Stimulated activated CD8-positive, alpha-beta memory T cell treated with anti-CD3 and anti-CD28 coated beads, Interleukin-7, amount 100 ng/mL, for 48 hours (primary cell): ENCODE measurements around the gene MAML2.
"Not testable (repeated sequence)": the region's sequence is repeated elsewhere in the genome, so short reads cannot be mapped to it uniquely, and the experiment has no call there.

Experiments used
- DNase-seq, 2 donors: peaks; one replicate each; pipeline ENCODE4 v3.0.0-alpha.2; 2020; ENCODE audit warnings: low read depth in 1 of 2; ENCODE audit errors: extremely low read depth in 1 of 2

The MAML2 gene

DNA sequence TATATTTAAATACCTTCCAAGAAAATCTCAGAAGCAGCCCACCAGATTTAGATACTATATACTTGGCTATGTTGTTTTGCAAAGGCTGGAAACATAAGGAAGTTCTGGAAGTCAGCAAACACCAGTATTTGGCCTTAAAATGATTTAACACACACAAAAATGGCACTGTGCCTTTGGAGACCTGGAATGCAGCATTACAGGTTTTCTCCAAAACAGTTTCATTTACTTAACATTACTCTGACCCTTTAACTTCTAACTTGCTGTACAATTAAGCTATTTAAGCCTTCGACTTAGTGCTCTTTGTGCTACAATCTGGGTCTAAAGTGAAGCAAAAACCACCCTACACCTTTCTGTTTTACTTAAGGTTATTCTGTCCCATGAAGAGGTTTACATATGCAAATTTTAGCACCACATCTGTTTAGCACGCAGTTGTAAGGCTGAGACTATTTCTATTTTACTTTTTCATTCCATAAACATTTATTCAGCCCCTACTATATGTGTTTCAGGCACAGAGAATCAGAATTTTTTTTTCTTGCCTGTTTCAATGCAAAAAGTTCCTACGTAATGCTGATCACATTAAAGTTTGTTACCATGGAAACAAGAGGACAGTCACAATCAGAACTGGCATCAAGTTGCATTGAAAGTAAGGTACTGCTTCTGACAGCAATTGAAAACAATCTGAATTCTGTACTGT lies 70.3 kb downstream of the MAML2 start:
- DNase-seq, result no peak

DNA sequence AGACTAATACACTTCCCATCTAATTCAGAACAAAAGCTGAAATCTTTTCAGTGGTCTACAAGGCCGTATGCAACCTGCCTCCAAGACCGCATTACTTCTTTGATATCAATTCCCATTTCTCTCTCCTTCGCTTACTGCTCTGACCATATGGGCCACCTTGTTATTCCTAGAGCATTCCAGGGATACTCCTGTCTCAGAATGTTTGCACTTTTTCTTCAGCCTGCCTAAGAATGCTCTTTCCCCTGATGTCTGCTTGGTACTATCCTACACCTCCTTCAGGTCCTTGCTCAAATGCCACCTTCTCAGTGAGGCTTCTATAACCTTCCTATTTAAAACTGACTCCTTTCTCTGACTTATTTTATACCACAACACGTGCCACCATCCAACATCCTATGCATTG lies 71.2 kb downstream of the MAML2 start:
- DNase-seq, result no peak

DNA sequence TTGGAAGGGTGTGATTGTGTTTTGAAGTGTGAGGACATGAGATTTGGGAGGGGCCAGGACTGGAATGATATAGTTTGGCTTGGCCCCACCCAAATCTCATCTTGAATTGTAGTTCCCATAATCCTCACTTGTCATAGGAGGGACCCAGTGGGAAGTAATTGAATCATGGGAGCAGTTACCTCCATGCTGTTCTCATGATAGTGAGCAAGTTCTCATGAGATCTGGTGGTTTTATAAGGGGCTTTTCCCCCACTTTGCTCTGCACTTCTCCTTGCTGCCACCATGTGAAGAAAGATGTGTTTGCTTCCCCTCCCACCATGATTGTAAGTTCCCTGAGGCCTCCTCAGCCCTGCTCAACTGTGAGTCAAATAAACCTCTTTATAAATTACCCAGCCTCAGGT lies 71.6 kb downstream of the MAML2 start:
- not testable (repeated sequence) for DNase-seq

DNA sequence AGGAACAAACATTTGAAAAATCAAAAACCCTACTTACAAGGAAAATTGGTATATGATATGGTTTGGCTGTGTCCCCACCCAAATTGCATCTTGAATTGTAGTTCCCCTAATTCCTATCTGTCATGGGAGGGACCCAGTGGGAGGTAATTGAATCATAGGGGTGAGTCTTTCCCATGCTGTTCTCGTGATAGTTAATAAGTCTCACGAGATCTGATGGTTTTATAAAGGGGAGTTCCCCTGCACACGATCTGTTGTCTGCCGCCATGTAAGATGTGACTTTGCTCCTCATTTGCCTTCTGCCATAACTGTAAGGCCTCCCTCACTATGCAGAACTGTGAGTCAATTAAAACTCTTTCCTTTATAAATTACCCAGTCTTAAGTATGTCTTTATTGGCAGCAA lies 74.5 kb downstream of the MAML2 start:
- not testable (repeated sequence) for DNase-seq

DNA sequence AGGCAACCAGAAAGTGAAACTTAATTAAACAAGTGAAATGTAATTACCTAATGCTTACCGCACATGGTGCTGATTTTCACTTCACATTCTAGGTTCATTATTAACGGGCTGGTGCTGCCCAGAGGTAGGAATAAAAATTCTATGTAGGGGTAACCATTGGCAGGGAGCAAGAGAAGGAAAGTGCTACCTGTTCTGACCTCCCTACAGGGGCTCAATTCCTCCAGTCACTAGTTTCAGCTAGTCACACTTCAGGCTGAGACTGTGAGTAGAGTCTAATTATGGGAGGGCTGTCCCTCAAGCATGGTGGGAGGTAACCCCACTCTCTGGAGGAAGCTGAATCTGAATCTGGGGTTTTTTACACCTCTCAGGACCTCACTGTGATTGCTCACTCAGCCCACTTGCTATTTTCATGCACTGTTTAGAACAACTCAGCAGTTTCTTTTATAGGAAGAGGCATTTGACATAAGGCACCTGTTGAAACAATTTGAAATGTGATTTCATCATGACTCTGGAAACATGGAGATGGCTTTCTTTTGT lies 75.4 kb downstream of the MAML2 start:
- DNase-seq, result peak in 1 of 2 donors; percentile 48

DNA sequence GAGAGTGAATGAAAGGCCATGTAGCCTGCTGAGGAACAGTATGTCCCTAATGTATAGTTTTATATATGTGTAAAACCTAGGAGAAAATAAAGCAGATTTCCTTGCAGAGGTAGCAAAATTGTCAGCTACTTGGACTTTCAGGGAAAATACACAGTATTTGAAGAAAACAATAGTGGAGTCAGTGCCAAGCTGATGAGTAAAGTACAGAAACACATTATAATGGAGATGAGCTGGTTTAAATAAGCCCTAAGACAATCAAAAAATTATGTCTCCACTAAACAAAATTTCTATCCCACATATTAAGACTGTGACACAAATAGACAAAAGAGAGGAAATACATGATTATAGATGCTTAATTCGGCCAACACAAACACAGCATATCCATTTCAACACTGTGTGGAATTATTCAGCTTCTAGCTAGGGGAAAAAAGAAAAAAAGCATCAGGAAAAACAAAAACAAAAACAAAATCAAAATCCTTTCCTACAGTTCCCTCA lies 75.9 kb downstream of the MAML2 start:
- DNase-seq, result no peak

DNA sequence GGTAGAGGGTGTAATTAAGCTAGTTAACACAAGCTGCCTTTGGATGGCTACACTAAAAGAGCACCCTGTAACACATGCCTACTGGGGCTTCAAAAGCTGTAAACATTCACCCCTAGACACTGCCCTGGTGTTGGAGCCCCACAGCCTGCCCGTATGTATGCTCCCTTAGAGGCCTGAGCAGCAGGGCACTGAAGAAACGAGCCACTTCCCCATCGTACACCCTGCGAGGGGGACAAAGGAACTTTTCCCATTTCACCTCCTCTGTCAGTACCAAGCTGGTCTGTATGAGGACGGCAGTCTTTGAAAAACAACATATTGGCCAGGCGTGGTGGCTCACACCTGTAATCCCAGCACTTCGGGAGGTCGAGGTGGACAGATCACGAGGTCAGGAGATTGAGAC lies 77.0 kb downstream of the MAML2 start:
- DNase-seq, result no peak

DNA sequence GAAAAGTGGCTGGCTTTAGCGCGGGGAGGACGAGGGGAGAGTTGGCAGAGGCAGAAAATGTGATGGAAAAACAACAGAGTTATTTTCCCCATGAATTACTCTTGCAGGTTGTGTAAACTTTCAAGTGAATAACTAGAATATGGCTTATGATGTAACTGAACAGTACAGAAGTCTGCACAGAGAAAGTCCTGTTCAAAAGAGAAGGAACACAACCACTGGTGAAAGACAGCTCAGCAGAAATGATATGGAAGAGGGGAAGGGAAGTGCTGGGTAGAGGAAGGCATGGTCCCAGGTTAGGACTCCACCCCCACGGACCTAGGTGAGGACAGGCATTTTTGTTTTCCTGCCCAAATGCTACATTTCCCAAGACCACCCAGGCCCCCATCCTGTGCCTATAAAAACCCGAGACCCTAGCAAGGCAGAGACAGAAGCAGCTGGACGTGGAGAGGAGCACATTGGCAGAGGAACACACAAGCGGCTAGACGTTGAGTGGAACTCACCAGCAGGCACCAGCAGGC lies 77.7 kb downstream of the MAML2 start:
- DNase-seq, result no peak

DNA sequence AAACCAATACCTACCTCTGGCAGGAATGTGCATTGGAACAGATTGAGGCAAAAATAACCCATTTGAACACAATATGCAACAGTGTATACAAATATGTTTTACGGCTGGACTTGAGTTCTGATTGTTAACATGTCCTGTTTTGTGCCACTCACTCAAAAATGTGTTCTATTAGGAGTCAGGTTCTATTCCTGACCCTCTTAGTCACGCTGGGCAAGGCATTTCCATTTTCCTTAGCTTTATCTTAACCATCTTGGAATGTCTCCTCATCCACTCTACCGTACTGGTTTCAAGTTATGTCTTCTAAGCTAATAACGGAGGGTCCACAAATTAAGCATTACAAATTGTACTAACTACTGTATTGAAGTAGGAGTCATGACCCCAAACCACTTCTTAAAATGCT lies 78.6 kb downstream of the MAML2 start:
- DNase-seq, result no peak

DNA sequence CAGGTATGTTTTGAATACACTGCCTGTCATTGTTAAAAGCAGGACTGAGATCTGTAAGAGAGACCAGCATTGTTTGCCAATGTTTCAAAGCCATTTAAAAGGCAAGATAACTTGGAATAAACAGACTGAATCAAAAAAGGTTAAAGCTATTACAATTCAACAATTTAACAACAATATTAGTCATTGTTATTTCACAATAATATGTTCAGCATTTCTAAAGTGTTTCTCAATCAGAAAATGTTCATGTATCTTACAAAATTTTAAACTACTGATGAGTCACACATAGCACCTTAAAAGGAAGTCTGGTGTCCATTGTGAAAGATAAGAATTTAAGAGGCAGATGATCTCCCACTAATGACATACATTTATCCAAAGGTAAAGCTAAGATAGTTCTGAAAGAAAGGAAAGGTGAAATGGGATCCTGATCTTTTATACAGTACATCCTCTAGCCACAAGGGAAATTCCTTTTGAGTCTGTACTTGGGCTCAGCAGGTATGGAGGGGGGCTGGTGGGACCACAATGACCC lies 79.7 kb downstream of the MAML2 start:
- DNase-seq, result no peak

DNA sequence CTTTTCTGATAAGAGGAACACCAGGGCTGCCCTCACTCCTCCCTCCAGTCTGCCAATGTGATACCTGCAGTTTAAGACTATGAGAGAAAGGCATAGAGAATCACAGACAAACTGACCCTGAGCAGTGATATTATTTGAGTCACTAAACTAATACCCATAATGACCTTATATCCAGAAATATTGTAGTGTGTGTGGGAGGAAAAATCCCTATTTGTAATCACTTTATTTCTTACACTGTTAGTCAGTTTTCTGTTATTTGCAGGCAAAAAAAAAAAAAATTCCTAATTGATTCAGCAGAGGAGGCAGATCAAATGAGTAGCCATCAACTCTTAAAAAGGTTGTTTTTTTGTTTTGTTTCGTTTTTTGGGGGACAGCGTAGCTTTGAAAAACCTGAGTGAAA lies 82.5 kb downstream of the MAML2 start:
- no peak for DNase-seq

DNA sequence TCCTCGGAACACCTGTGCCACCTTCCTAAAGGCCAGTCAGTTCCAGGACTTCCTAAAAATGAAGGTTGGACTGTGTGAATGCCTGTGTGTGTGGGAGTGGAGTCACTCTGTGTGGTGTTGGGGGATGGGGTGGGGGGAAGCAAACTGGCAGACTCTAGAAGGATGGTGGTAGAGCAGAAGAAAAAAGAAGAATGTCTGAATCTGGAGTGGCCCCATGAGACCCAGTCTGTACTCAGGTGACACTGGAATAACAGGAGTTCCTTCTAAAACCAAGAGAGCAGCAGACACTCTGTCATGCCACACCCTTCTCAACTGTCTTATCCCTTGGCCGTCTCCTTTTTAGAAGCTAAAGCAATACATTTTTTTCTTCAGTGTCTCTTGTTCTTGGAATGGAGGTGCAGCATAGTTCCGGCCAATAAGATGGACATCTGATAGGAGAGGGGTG lies 82.9 kb downstream of the MAML2 start:
- DNase-seq, result no peak

DNA sequence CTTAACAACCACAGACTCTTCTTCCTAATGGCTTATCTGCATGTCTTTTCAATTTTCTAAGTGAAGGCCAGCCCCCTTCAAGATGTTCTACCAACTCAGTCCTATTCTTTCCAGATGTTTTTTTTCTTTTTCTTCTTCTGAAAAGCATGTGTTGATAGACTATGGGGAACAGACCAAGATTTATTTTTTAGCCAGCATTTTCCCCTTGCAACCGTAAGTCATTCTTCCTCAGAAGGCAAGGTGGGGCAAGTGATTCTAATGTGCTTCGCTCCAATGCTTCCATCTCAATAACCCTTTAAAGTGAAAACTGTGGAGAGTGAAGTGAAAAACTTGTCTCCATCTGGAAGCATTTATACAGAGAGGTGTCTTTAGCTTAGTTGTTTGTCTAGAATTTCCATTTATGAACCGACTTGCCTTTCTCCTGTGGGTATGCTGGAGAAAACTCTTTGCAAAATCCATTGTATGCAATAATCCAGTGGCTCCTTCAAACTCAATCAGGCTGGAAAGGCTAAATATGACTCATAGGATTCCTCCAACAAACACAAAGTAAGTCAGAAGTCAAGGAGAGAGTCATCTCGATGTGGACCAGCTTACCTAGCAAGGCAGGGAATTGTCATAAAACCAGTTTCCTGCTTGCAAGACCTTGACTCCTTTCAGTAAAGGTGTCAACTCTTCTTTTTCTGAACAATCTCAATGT lies 83.7 kb downstream of the MAML2 start:
- DNase-seq, result no peak

DNA sequence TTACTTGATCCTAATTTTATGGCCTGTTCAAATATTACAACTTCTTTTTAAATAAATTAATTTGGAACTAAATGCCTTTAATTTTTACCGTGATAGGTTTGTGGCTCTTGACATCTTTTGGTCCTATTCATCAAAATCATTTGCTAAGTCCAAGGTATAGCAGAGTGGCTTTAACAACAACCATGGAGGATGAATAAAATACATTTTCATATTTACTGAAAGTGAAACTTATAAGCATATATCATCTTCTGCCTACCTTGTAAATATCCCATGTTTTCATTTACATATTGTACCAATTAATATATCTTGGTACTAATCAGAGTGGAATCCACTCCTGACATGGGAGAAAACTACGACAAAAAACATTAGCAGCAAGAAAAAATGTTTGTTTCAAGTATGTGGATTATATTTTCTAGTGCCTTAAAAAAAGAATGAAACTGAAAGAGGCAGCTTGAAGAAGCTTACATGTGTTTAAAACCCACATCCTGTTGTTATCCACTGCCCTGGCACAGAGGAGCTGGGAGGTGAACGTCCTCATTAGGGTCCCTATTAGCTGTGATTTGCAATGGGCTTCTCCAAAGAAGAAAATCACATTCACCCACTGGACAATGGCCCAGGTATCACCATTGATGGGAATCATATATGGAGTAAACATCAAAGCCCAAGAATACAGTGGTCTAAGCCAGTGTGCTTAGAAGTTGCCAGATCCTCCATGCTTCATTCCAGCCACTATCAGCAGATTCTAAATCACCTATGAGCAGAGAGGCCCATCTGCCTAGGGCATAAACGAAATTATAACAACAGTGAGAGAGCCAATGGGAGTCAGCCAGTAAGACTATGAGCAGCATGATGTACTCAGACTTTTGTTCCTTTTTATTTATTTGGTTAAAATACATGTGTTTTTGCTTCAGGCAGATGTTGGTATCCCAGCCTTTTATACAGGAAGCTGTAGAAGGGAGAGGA lies 84.7 kb downstream of the MAML2 start:
- DNase-seq, result no peak

DNA sequence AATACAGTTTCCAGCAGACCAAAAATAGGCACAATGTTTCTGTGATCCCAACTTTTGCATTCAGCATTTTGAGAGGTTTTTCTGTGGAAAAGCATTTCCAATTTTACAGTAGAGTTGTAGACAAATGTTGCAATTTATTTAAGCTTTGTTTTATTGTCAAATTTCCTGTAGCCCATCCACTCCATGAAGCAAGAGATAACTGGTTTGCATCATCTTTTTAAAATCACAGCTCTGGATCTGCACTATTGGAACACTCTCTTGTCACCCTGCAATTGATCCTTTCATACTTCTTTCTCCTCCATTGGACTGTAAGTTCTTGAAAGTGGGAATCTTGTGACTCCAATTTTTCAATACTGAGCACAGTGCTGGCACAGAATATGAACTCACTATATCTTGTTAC lies 86.0 kb downstream of the MAML2 start:
- no peak for DNase-seq

DNA sequence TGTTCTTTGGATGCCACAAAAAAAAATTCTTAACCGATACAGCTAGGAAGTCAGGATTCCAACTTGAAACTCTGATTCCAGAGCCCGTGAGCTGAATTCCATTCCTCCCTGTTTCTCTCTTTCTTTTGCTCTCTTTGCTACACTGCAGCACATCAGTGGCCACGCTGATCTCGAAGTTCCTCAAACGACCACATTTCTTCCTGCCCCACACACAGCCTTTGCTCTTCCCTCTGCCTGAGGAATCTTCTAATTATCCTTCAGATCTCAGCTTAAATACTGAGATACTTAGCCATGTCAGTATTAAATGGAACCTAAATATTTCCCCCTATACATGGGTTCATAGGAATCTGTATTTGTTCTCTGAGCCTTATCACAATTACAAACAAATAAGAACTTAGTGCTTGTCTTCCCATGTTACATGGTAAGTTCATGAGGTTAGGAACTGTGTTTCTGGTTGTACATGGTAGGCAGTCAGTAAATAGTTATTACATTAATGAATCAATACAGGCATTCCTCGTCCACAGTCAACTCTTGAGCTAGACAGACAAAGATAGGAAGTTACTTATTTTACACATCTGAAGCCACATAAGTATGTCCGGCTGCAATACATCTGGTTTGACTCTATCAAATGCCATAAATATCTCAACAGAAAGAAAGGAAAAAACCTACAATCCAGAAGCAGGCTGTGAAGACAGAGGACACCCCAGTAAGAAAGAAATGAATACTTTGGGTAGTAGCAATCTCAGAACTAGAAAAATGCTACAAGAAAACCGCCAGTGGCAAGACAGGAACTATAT lies 86.6 kb downstream of the MAML2 start:
- DNase-seq, result no peak

DNA sequence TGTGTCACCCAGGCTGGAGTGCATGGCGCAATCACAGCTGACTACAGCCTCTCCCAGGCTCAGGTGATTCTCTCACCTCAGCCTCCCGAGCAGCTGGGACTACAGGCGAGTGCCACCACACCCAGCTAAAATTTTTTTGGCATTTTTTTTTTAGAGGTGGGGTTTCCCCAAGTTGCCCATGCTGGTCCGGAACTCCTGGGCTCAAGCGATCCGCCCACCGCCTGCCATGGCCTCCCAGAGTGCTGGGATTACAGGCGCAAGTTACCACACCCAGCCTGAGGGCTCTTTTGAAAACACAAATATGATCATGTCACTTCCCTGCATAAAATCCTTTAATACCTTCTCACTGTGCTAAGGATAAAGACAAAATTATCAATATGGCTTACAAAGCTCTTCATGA lies 88.1 kb downstream of the MAML2 start:
- no peak for DNase-seq

DNA sequence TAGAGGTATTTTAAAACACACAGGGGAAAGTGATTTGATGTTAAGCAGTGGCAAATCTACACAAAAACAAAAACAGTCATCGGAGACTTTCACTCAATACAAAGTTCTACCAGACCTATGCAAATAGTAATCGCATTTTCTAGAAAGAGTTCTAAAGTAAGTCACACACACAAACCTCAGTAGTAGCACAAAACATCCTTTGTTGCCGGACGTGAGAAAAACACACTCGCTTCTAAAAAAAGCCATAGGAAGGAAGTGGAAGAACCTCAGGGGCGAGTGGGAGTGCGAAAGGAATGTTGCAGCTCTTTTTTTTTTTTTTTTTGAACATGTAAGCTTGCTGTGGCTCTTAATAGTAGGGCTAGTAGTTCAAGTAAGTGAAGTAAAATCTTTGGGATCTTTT lies 88.9 kb downstream of the MAML2 start:
- DNase-seq, result no peak

DNA sequence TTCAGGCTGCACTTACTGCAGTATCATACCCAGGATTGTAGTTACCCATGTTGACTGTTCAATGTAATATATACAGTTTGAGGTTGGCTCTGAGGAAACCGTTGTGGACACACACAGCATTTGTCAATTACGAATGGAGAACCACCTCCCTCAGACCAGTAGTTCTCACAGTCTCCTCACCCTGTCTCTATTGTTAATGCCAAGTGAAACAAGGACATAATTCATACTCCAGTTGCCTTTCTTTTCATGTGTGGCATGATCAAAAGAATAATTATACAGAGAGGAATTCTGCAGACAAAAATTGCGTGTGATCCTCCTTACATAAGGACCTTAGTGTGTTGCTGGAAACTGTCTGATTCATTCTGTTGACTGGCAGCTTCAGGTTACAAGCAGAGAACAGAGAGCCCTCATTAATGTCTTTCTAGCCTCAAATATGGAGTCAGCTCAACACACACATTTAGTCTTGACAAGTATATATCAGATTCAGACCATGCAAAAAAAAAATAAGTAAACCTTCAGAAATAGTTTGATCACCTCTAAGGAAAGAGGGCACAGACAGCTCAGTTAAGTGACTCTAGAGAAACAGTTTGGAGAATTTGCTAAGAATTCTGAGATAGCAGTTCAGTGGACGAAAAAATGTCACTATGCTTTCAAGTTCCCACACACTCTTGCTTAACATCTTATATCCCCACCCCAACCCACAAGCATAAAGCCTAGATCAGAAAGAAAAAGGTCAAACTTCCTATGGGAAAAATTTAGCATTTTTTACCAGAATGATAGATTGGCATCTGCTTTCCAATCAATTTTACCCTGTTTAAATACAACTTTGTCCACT lies 96.1 kb downstream of the MAML2 start:
- DNase-seq, result no peak
